Right lobe of liver (tissue), 6 donors: Measurements from ENCODE around the gene CEP350. TPM values are rescaled to one million over a fixed set of nuclear protein-coding genes. Genes with fewer than 3 reads are reported as not detected.

ENCODE experiments used
- ATAC-seq, 4 donors: fragments of 200-7000 bp; cut with Tn5 transposase; one replicate each; pipeline ENCODE4 v1.9.1; 2020; ENCODE audit warnings: mild to moderate bottlenecking in 4 of 4, moderate library complexity in 4 of 4
- DNase-seq, 3 donors: peaks; one replicate each; pipeline ENCODE4 v3.0.0-alpha.2; 2020
- H3K27ac ChIP-seq, 3 donors: fragments of 200-600 bp; one replicate each; pipeline ENCODE4 v1.8.0; 2022
- H3K27me3 ChIP-seq, 2 donors: fragments of 200-600 bp; one replicate each; pipeline ENCODE4 v1.8.0; 2022
- H3K36me3 ChIP-seq, 4 donors: fragments of 200-600 bp; sonication (generic) in 1 of 4; one replicate each; pipeline versions ENCODE4 v1.5.1 to v1.8.0; 2017 to 2022; ENCODE audit warnings: control low read depth in 1 of 4
- H3K4me1 ChIP-seq, 4 donors: fragments of 200-600 bp; sonication (generic) in 1 of 4; one replicate each; pipeline versions ENCODE4 v1.5.1 to v1.8.0; 2017 to 2022; ENCODE audit warnings: control low read depth in 1 of 4
- H3K4me3 ChIP-seq, 3 donors: fragments of 200-600 bp; one replicate each; pipeline ENCODE4 v1.8.0; 2022
- H3K9me3 ChIP-seq, 4 donors: fragments of 200-600 bp; sonication (generic) in 1 of 4; one replicate each; pipeline versions ENCODE4 v1.5.1 to v1.8.0; 2017 to 2022; ENCODE audit warnings: control low read depth in 1 of 4
- CTCF ChIP-seq, 4 donors: fragments of 200-600 bp in 3 of 4; fragments of 450-650 bp in 1 of 4; IDR thresholded peaks; one replicate each; pipeline versions ENCODE4 v1.5.1 to v1.8.0; 2016 to 2022; ENCODE audit warnings: antibody characterized with exemption in 4 of 4, mild to moderate bottlenecking in 2 of 4
- POLR2A ChIP-seq: fragments of 450-650 bp; IDR thresholded peaks from one replicate; pipeline ENCODE4 v1.6.1; 2017; ENCODE audit warnings: antibody characterized with exemption, mild to moderate bottlenecking
- WGBS: methylation state at CpG from one replicate; pipeline ENCODE4 v1.1.6; 2018; ENCODE audit warnings: low coverage, low lambda C conversion rate; ENCODE audit not compliant: insufficient coverage; ENCODE audit errors: missing lambda C conversion rate; 5-methylcytosine and 5-hydroxymethylcytosine counted together
- intact Hi-C, 2 donors: fragments of 100-400 bp; cut with DNase I; formaldehyde crosslinking; loops; one replicate each; pipeline versions ENCODE4 v1.11.2 to v1.14.1; 2022
- total RNA-seq, 6 experiments: library from RNA; depleted of rRNA in 2 of 6; stranded (reverse); fragments of >200 nt in 2 of 6; fragmentation: NEBNext Ultra II Directional in 3 of 6; extraction: Animal tissue kit (Norgen Biotek cat#: 25700) in 3 of 6; gene quantifications; one replicate each; pipeline versions ENCODE4 v1.1.0 to v1.2.4, GENCODE V29; 2016 to 2023
- donor health status: DM: no; HTN: yes; CAD: no.
- donor health status: DM: no; HTN: no; CAD: no.
- donor health status: DM: no; HTN: no; CAD: no.
- donor health status: DM: no; HTN: yes; CAD: no.
- donor health status: DM: no; HTN: yes; CAD: no.

CEP350 gene
- total RNA-seq, 6 experiments from 2014 or later: 15.6 to 24.6 (median 21.3) TPM

GRCh38 chr1:179937668-179938254, 16.8 kb upstream of the CEP350 start:
- ATAC-seq: no peak
- H3K4me1 ChIP-seq: no peaks in the 10 kb centered on the region
- H3K36me3 ChIP-seq: no peaks in the 10 kb centered on the region
- intact Hi-C loops: no loop called here
- no peak overlapping the region for H3K27ac ChIP-seq
- H3K4me3 ChIP-seq: no peak overlapping the region
- TF ChIP-seq CTCF (IDR thresholded peaks at IDR 0.05) (no peak), POLR2A (no peak)
- H3K9me3 ChIP-seq: no peaks in the 10 kb centered on the region
- DNase-seq: no peak
- H3K27me3 ChIP-seq: no peaks in the 10 kb centered on the region

- intact Hi-C loops: no loop called here
- ATAC-seq: no peak
- 49% methylated on average over 2 of the region's 2 CpGs for WGBS
These were observed 15.9 kb upstream of the CEP350 start for GRCh38 chr1:179938752-179939151.

GRCh38 chr1:179939941-179940340, 14.7 kb upstream of the CEP350 start:
- intact Hi-C loops: no loop called here

More at GRCh38 chr1:179938752-179939151, 15.9 kb upstream of the CEP350 start:
- Histone ChIP-seq H3K27ac (no peak overlapping the region), H3K4me3 (no peak overlapping the region), H3K9me3 (no peaks in the 10 kb centered on the region), H3K27me3 (no peaks in the 10 kb centered on the region), H3K4me1 (no peaks in the 10 kb centered on the region), H3K36me3 (no peaks in the 10 kb centered on the region)
- DNase-seq: no peak
- TF ChIP-seq POLR2A: no peak
- TF ChIP-seq CTCF (IDR thresholded peaks at IDR 0.05): no peak

DNA sequence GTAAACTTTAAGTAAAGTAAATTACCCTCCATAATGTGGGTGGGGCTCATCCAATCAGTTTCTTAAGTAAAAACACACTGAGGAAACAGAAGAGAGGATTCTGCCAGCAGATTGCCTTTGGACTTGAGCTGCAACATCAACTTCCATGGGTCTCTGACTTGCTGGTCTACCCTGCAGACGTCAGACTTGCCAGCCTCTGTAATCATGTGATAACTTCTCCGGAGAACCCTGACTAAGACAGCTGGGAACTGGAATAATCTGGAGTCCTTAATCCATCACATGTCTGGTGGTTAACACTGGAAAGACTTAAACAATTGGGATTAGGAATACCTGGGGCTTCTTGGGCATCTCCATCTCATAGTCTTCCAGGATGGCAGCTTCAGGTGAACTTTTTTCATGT, 13.2 kb upstream of the CEP350 start:
- WGBS: 41% methylated on average over 2 of the region's 2 CpGs
- ATAC-seq: no peak
- no peak overlapping the region for H3K27ac ChIP-seq
- H3K9me3 ChIP-seq: no peaks in the 10 kb centered on the region
- H3K4me3 ChIP-seq: no peak overlapping the region
- no peaks in the 10 kb centered on the region for H3K36me3 ChIP-seq
- no peaks in the 10 kb centered on the region for H3K27me3 ChIP-seq
- no peak for TF ChIP-seq POLR2A
- no peak for TF ChIP-seq CTCF (IDR thresholded peaks at IDR 0.05)
- DNase-seq: no peak
- intact Hi-C loops: no loop called here
- H3K4me1 ChIP-seq: no peaks in the 10 kb centered on the region

More at GRCh38 chr1:179939941-179940340, 14.7 kb upstream of the CEP350 start:
- Histone ChIP-seq H3K4me1 (no peaks in the 10 kb centered on the region), H3K36me3 (no peaks in the 10 kb centered on the region), H3K27me3 (no peaks in the 10 kb centered on the region), H3K9me3 (no peaks in the 10 kb centered on the region), H3K4me3 (no peak overlapping the region), H3K27ac (no peak overlapping the region)
- no CpG with 5 or more reads among the region's 1 CpG for WGBS
- ATAC-seq (no peak), DNase-seq (no peak)
- no peak for TF ChIP-seq POLR2A
- no peak for TF ChIP-seq CTCF (IDR thresholded peaks at IDR 0.05)

- H3K36me3 ChIP-seq: no peaks in the 10 kb centered on the region
- intact Hi-C loops: no loop called here
- no peaks in the 10 kb centered on the region for H3K27me3 ChIP-seq
- DNase-seq (no peak), ATAC-seq (no peak)
- H3K27ac ChIP-seq: no peak overlapping the region
- no peaks in the 10 kb centered on the region for H3K9me3 ChIP-seq
- H3K4me3 ChIP-seq: no peak overlapping the region
- peaks cover 0 to 5% (median 0%) of the 10 kb centered on the region in 4 donors for H3K4me1 ChIP-seq
- WGBS: 79% methylated on average over 4 of the region's 7 CpGs
- TF ChIP-seq CTCF (IDR thresholded peaks at IDR 0.05) (no peak), POLR2A (no peak)
These were observed 4.0 kb upstream of the CEP350 start for GRCh38 chr1:179950651-179951050.
